ENCODE data around the gene ACAP2. TPM values are rescaled to one million over a fixed set of nuclear protein-coding genes. Genes with fewer than 3 reads are reported as not detected.
"Not testable (repeated sequence)": the region's sequence is repeated elsewhere in the genome, so short reads cannot be mapped to it uniquely, and the experiment has no call there.

The ACAP2 gene
- total RNA-seq, 3 donors from 2014 or later (not counting 1 experiment from before 2014, with no cell fraction given): 103 to 132 (median 128) TPM

GRCh38 chr3:195372220-195372619, 70.6 kb downstream of the ACAP2 start:
- no peaks in the 10 kb centered on the region for H3K27me3 Mint-ChIP-seq (ENCODE audit: low read depth in 2 of 2)
- no peak overlapping the region for H3K27ac ChIP-seq (ENCODE audit: low read length)
- no peaks in the 10 kb centered on the region for H3K27me3 ChIP-seq (ENCODE audit: control insufficient read depth, insufficient read depth, low read length)
- H3K27ac Mint-ChIP-seq: no peak overlapping the region
- H3K4me3 Mint-ChIP-seq: no peak overlapping the region
- no peaks in the 10 kb centered on the region for H3K4me1 ChIP-seq (ENCODE audit: control insufficient read depth, insufficient read depth, low read length)
- no peak overlapping the region for H3K4me3 ChIP-seq (ENCODE audit: low read length)
- peaks cover 24% of the 10 kb centered on the region for H3K36me3 ChIP-seq (ENCODE audit: control insufficient read depth, insufficient read depth, low read length)
- peaks cover 5 to 8% of the 10 kb centered on the region in 2 donors for H3K4me1 Mint-ChIP-seq
- no peak for DNase-seq
- intact Hi-C loops (cut with micrococcal nuclease): no loop called here
- no peak for ATAC-seq
- H3K36me3 Mint-ChIP-seq: no peaks in the 10 kb centered on the region
- 94% methylated on average over 7 of the region's 7 CpGs for WGBS (ENCODE audit: insufficient coverage)
- no peaks in the 10 kb centered on the region for H3K9me3 Mint-ChIP-seq
- H3K9me3 ChIP-seq (ENCODE audit: control insufficient read depth, insufficient read depth, low read length): no peaks in the 10 kb centered on the region
- no peak for TF ChIP-seq CTCF (IDR thresholded peaks at IDR 0.05)

- Mint-ChIP-seq H3K36me3 (no peaks in the 10 kb centered on the region), H3K27me3 (ENCODE audit: low read depth in 2 of 2) (no peaks in the 10 kb centered on the region), H3K9me3 (no peaks in the 10 kb centered on the region), H3K4me1 (peaks cover 25 to 31% of the 10 kb centered on the region in 2 donors), H3K27ac (peak overlapping the region; percentile 26 to 56), H3K4me3 (no peak overlapping the region)
- Histone ChIP-seq H3K4me1 (ENCODE audit: control insufficient read depth, insufficient read depth, low read length) (no peaks in the 10 kb centered on the region), H3K4me3 (ENCODE audit: low read length) (no peak overlapping the region), H3K9me3 (ENCODE audit: control insufficient read depth, insufficient read depth, low read length) (no peaks in the 10 kb centered on the region), H3K27me3 (ENCODE audit: control insufficient read depth, insufficient read depth, low read length) (no peaks in the 10 kb centered on the region), H3K27ac (ENCODE audit: low read length) (no peak overlapping the region), H3K36me3 (ENCODE audit: control insufficient read depth, insufficient read depth, low read length) (peaks cover 13% of the 10 kb centered on the region)
- WGBS (ENCODE audit: insufficient coverage): 99% methylated on average over 5 of the region's 5 CpGs
- intact Hi-C loops (cut with micrococcal nuclease): no loop called here
- no peak for DNase-seq
- no peak for ATAC-seq
- TF ChIP-seq CTCF (IDR thresholded peaks at IDR 0.05): no peak
These were observed 76.5 kb downstream of the ACAP2 start for GRCh38 chr3:195366200-195366925.

- intact Hi-C loops (cut with micrococcal nuclease): no loop called here
- H3K4me1 ChIP-seq (ENCODE audit: control insufficient read depth, insufficient read depth, low read length): no peaks in the 10 kb centered on the region
- peaks cover 35% of the 10 kb centered on the region in 2 donors for H3K4me1 Mint-ChIP-seq
- no peak overlapping the region for H3K4me3 Mint-ChIP-seq
- no peak for TF ChIP-seq CTCF (IDR thresholded peaks at IDR 0.05)
- WGBS (ENCODE audit: insufficient coverage): 67% methylated on average over 1 of the region's 2 CpGs
- no peak overlapping the region for H3K4me3 ChIP-seq (ENCODE audit: low read length)
- H3K36me3 ChIP-seq (ENCODE audit: control insufficient read depth, insufficient read depth, low read length): peaks cover 7% of the 10 kb centered on the region
- H3K36me3 Mint-ChIP-seq: no peaks in the 10 kb centered on the region
- H3K27ac Mint-ChIP-seq: no peak overlapping the region
- no peak overlapping the region for H3K27ac ChIP-seq (ENCODE audit: low read length)
- DNase-seq (no peak), ATAC-seq (no peak)
- H3K27me3 ChIP-seq (ENCODE audit: control insufficient read depth, insufficient read depth, low read length): no peaks in the 10 kb centered on the region
- no peaks in the 10 kb centered on the region for H3K27me3 Mint-ChIP-seq (ENCODE audit: low read depth in 2 of 2)
- H3K9me3 ChIP-seq (ENCODE audit: control insufficient read depth, insufficient read depth, low read length): no peaks in the 10 kb centered on the region
- no peaks in the 10 kb centered on the region for H3K9me3 Mint-ChIP-seq
These were observed 77.4 kb downstream of the ACAP2 start for GRCh38 chr3:195365371-195365770.

- intact Hi-C loops (cut with micrococcal nuclease); H3K27me3 ChIP-seq (ENCODE audit: control insufficient read depth, insufficient read depth, low read length); ATAC-seq; H3K9me3 ChIP-seq (ENCODE audit: control insufficient read depth, insufficient read depth, low read length); H3K36me3 Mint-ChIP-seq; H3K4me1 ChIP-seq (ENCODE audit: control insufficient read depth, insufficient read depth, low read length); H3K4me3 Mint-ChIP-seq; DNase-seq; H3K27ac ChIP-seq (ENCODE audit: low read length); H3K4me3 ChIP-seq (ENCODE audit: low read length); H3K9me3 Mint-ChIP-seq; H3K27me3 Mint-ChIP-seq (ENCODE audit: low read depth in 2 of 2): not testable (repeated sequence)
- no CpG with 5 or more reads among the region's 2 CpGs for WGBS (ENCODE audit: insufficient coverage)
- H3K36me3 ChIP-seq (ENCODE audit: control insufficient read depth, insufficient read depth, low read length): peaks cover 11% of the 10 kb centered on the region
- peak overlapping the region; percentile 34 to 47 for H3K27ac Mint-ChIP-seq
- H3K4me1 Mint-ChIP-seq: peaks cover 73 to 79% of the 10 kb centered on the region in 2 donors
These were observed 85.0 kb downstream of the ACAP2 start for GRCh38 chr3:195357797-195358196.
